HepG2 (cell line): ENCODE data around the gene FGGY. TPM values are rescaled to one million over a fixed set of nuclear protein-coding genes. Genes with fewer than 3 reads are reported as not detected.

Experiments used
- ARID5B ChIP-seq: IDR thresholded peaks from 2 replicates; pipeline ENCODE4 v1.4.0; 2020; ENCODE audit warnings: mild to moderate bottlenecking, missing genetic modification reagents
- CENPT ChIP-seq: sonication (generic); formaldehyde crosslinking; IDR thresholded peaks from 2 replicates; pipeline ENCODE4 v1.8.0; 2022; ENCODE audit warnings: low read depth, mild to moderate bottlenecking, moderate library complexity, missing genetic modification reagents
- CHCHD3 ChIP-seq: sonication (generic); formaldehyde crosslinking; IDR thresholded peaks from 2 replicates; pipeline ENCODE4 v1.8.0; 2022; ENCODE audit warnings: mild to moderate bottlenecking, missing genetic modification reagents, moderate library complexity
- E2F1 ChIP-seq: sonication (generic); formaldehyde crosslinking; IDR thresholded peaks from 2 replicates; pipeline ENCODE4 v1.5.0; 2020; ENCODE audit warnings: missing genetic modification reagents
- FOXJ3 ChIP-seq: sonication (generic); formaldehyde crosslinking; IDR thresholded peaks from 2 replicates; pipeline ENCODE4 v1.4.0; 2020; ENCODE audit warnings: missing genetic modification reagents, mild to moderate bottlenecking, borderline replicate concordance
- GATAD1 ChIP-seq: IDR thresholded peaks from 2 replicates; pipeline ENCODE4 v1.6.1; 2016; ENCODE audit warnings: missing genetic modification reagents, missing compliant biosample characterization
- HES4 ChIP-seq: sonication (generic); formaldehyde crosslinking; IDR thresholded peaks from 2 replicates; pipeline ENCODE4 v1.9.0; 2021; ENCODE audit warnings: mild to moderate bottlenecking, missing genetic modification reagents, borderline replicate concordance
- IKZF5 ChIP-seq: IDR thresholded peaks from 2 replicates; pipeline ENCODE4 v1.6.1; 2018; ENCODE audit warnings: missing genetic modification reagents, mild to moderate bottlenecking, missing compliant biosample characterization
- KDM1A ChIP-seq: IDR thresholded peaks from 2 replicates; pipeline ENCODE4 v1.6.1; 2016; ENCODE audit warnings: missing compliant biosample characterization
- KDM6A ChIP-seq: IDR thresholded peaks from 2 replicates; pipeline ENCODE4 v1.6.1; 2016; ENCODE audit warnings: low read depth
- MTF1 ChIP-seq: sonication (generic); formaldehyde crosslinking; IDR thresholded peaks from 2 replicates; pipeline ENCODE4 v1.5.0; 2020; ENCODE audit warnings: missing genetic modification reagents
- NCOR1 ChIP-seq: fragments of 200-600 bp; sonication (generic); IDR thresholded peaks from 2 replicates; pipeline ENCODE4 v1.7.0; 2017; ENCODE audit warnings: antibody characterized with exemption, low read length, borderline replicate concordance
- RFX3 ChIP-seq: IDR thresholded peaks from 2 replicates; pipeline ENCODE4 v1.6.1; 2016; ENCODE audit warnings: missing biosample characterization, missing genetic modification reagents
- STAT5B ChIP-seq: sonication (generic); formaldehyde crosslinking; IDR thresholded peaks from 2 replicates; pipeline ENCODE4 v1.4.0; 2020; ENCODE audit warnings: missing genetic modification reagents
- SYNCRIP ChIP-seq: fragments of 200-400 bp; formaldehyde crosslinking; IDR thresholded peaks from 2 replicates; pipeline ENCODE4 v1.6.1; 2018; ENCODE audit warnings: mild to moderate bottlenecking, low read depth, low read length; ENCODE audit not compliant: insufficient read depth
- TRIM24 ChIP-seq: sonication (generic); formaldehyde crosslinking; IDR thresholded peaks from 2 replicates; pipeline ENCODE4 v1.8.0; 2022; ENCODE audit warnings: mild to moderate bottlenecking, missing genetic modification reagents
- TSC22D2 ChIP-seq: sonication (generic); formaldehyde crosslinking; IDR thresholded peaks from 2 replicates; pipeline ENCODE4 v1.5.1; 2020; ENCODE audit warnings: missing genetic modification reagents, mild to moderate bottlenecking, borderline replicate concordance
- WIZ ChIP-seq: sonication (generic); formaldehyde crosslinking; IDR thresholded peaks from 2 replicates; pipeline ENCODE4 v1.5.1; 2020; ENCODE audit warnings: mild to moderate bottlenecking, missing genetic modification reagents
- YEATS4 ChIP-seq: sonication (generic); formaldehyde crosslinking; IDR thresholded peaks from 2 replicates; pipeline ENCODE4 v1.4.0; 2020; ENCODE audit warnings: missing genetic modification reagents, borderline replicate concordance
- ZBTB14 ChIP-seq: sonication (generic); formaldehyde crosslinking; IDR thresholded peaks from 2 replicates; pipeline ENCODE4 v1.4.0; 2020; ENCODE audit warnings: missing genetic modification reagents
- ZNF251 ChIP-seq: sonication (generic); formaldehyde crosslinking; IDR thresholded peaks from 2 replicates; pipeline ENCODE4 v1.9.0; 2021; ENCODE audit warnings: mild to moderate bottlenecking, missing genetic modification reagents
- ZNF562 ChIP-seq: sonication (generic); formaldehyde crosslinking; IDR thresholded peaks from 2 replicates; pipeline ENCODE4 v1.8.0; 2022; ENCODE audit warnings: missing genetic modification reagents, borderline replicate concordance
- ZNF577 ChIP-seq: sonication (generic); formaldehyde crosslinking; IDR thresholded peaks from 2 replicates; pipeline ENCODE4 v1.4.0; 2020; ENCODE audit warnings: mild to moderate bottlenecking, low read depth, missing genetic modification reagents, borderline replicate concordance
- polyA plus RNA-seq, 8 experiments: library from polyadenylated mRNA; depleted of rRNA in 3 of 8; stranded (reverse) in 7 of 8; unstranded in 1 of 8; fragments of >200 nt; fragmentation: Illumina TruSeq in 4 of 8; extraction: Trizol in 4 of 8; gene quantifications; 2 replicates each; pipeline versions ENCODE4 v1.2.1 to v1.2.3, GENCODE V29; 2011 to 2016; ENCODE audit warnings: low read depth in 4 of 8, missing spikeins in 1 of 8, mixed read lengths in 1 of 8; ENCODE audit not compliant: insufficient read depth in 1 of 8
- total RNA-seq, 5 experiments: library from RNA; depleted of rRNA; stranded (reverse); fragments of >200 nt; fragmentation: Illumina TruSeq; extraction: Trizol; gene quantifications; 2 replicates each; pipeline ENCODE4 v1.2.3, GENCODE V29; 2016; ENCODE audit warnings: low read depth in 1 of 5

Gene FGGY
- total and polyA plus RNA-seq, 2 of the 13 experiments (the other 11 are each of a cell fraction or from before 2014, with no cell fraction given): 15.7 to 27.5 TPM

- TF ChIP-seq YEATS4 (CRISPR knock-in tag) (no peak; the same call in 1 of the 2 replicates), ARID5B (CRISPR knock-in tag) (peak; percentile 49; the same call in 1 of the 2 replicates), HES4 (CRISPR knock-in tag) (peak; percentile 84; the same call in 1 of the 2 replicates), ZNF251 (0 out of 2 replicates have a peak, but pooled peaks have one; percentile 45), STAT5B (CRISPR knock-in tag) (no peak), CHCHD3 (CRISPR knock-in tag) (no peak), ZBTB14 (CRISPR knock-in tag) (peak; percentile 98), TSC22D2 (no peak), ZNF562 (CRISPR knock-in tag) (no peak), TRIM24 (CRISPR knock-in tag) (no peak), KDM1A (CRISPR knock-in tag) (no peak), IKZF5 (CRISPR knock-in tag) (peak; percentile 63; the same call in 1 of the 2 replicates), WIZ (CRISPR knock-in tag) (no peak), SYNCRIP (no peak), KDM6A (CRISPR knock-in tag) (no peak), MTF1 (CRISPR knock-in tag) (no peak), GATAD1 (CRISPR knock-in tag) (peak; percentile 61; the same call in 1 of the 2 replicates), E2F1 (CRISPR knock-in tag) (peak; percentile 61), RFX3 (CRISPR knock-in tag) (no peak), CENPT (no peak), NCOR1 (peak; percentile 66; the same call in 1 of the 2 replicates), ZNF577 (CRISPR knock-in tag) (no peak), FOXJ3 (no peak)
Observed at GRCh38 chr1:59296358-59297256, at the start of gene FGGY (continued).
